ENCODE data around the gene MEGF11. TPM values are rescaled to one million over a fixed set of nuclear protein-coding genes. Genes with fewer than 3 reads are reported as not detected.

MEGF11 gene
- total RNA-seq, 1 donor from 2014 or later = 0.06 TPM

DNA sequence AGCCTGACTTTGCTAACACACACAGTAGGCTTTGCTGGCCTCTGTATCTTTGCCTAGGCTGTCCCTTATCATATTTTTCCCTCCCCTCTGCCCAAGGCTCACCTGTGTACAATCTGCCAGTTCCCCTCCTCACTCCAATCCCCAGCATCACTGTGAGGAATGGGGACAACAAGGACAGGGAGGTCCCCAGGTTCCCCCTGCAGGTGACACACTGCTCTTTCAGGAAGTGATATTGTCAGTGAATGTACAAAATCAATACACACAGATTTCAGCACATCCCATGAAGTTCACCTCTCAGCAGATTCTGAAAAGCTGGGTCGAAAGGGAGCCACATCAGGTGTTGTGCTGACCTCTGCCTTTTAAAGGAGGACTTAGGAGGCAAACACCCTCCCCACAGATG is 206.8 kb downstream of the MEGF11 start:
- Histone ChIP-seq H2AFZ (replicated peaks) (peak overlapping the region; percentile 17), H3K36me3 (no peaks in the 10 kb centered on the region), H3K4me1 (peaks cover 29% of the 10 kb centered on the region), H3K4me3 (no peak overlapping the region), H3K27me3 (no peaks in the 10 kb centered on the region), H3K9me3 (ENCODE audit: low read depth) (no peaks in the 10 kb centered on the region), H3K27ac (no peak overlapping the region), H3F3A (ENCODE audit: low read depth) (peaks cover 3% of the 10 kb centered on the region), H3K4me2 (peak overlapping the region; percentile 20), H3K79me2 (ENCODE audit: low read depth) (no peaks in the 10 kb centered on the region), H3K9ac (no peak overlapping the region), H4K20me1 (ENCODE audit: low read depth) (no peaks in the 10 kb centered on the region)
- DNase-seq (ENCODE audit: low spot score) = no peak
- no peak for TF ChIP-seq EZH2 (IDR thresholded peaks at IDR 0.05)
- TF ChIP-seq, protein P1, sequence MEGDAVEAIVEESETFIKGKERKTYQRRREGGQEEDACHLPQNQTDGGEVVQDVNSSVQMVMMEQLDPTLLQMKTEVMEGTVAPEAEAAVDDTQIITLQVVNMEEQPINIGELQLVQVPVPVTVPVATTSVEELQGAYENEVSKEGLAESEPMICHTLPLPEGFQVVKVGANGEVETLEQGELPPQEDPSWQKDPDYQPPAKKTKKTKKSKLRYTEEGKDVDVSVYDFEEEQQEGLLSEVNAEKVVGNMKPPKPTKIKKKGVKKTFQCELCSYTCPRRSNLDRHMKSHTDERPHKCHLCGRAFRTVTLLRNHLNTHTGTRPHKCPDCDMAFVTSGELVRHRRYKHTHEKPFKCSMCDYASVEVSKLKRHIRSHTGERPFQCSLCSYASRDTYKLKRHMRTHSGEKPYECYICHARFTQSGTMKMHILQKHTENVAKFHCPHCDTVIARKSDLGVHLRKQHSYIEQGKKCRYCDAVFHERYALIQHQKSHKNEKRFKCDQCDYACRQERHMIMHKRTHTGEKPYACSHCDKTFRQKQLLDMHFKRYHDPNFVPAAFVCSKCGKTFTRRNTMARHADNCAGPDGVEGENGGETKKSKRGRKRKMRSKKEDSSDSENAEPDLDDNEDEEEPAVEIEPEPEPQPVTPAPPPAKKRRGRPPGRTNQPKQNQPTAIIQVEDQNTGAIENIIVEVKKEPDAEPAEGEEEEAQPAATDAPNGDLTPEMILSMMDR (IDR thresholded peaks at IDR 0.05) = peak; percentile 39
- Mint-ChIP-seq H3K36me3 (no peaks in the 10 kb centered on the region), H3K4me1 (peaks cover 23% of the 10 kb centered on the region), H3K27me3 (ENCODE audit: insufficient read depth, low read depth) (peaks cover 11% of the 10 kb centered on the region), H3K27ac (peak overlapping the region; percentile 76), H3K9me3 (no peaks in the 10 kb centered on the region), H3K4me3 (no peak overlapping the region)

DNA sequence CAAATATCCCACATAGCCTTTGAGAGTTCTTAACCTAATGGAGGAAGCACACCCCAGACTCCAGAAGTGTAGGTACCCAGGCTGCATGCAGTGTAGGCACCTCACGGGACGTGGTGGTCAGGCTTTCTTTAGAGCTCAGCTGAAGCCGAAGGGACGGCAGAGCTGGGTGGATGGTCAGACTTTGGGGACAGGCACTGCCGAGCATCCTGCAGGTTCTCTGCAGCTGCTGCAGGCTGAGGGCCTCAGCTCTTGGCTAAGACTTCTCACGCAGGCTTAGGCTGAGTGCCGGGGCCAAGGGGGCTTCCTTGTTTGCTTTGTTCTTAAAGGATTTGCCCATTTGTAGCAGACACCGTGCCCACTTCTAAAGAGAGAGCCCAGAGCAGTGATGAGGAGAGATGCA is 207.2 kb downstream of the MEGF11 start:
- H3K27ac ChIP-seq = no peak overlapping the region
- Mint-ChIP-seq H3K4me1 (peaks cover 26% of the 10 kb centered on the region), H3K4me3 (no peak overlapping the region), H3K36me3 (no peaks in the 10 kb centered on the region), H3K27me3 (ENCODE audit: insufficient read depth, low read depth) (peaks cover 11% of the 10 kb centered on the region), H3K27ac (no peak overlapping the region), H3K9me3 (no peaks in the 10 kb centered on the region)
- no peaks in the 10 kb centered on the region for H3K9me3 ChIP-seq (ENCODE audit: low read depth)
- H3K9ac ChIP-seq = no peak overlapping the region
- no peaks in the 10 kb centered on the region for H3K36me3 ChIP-seq
- no peaks in the 10 kb centered on the region for H4K20me1 ChIP-seq (ENCODE audit: low read depth)
- H3K4me1 ChIP-seq = peaks cover 29% of the 10 kb centered on the region
- no peak for TF ChIP-seq EZH2 (IDR thresholded peaks at IDR 0.05)
- TF ChIP-seq, protein P1 (IDR thresholded peaks at IDR 0.05) = no peak
- TF ChIP-seq EZH2phosphoT487 (IDR thresholded peaks at IDR 0.05) = no peak
- H3K79me2 ChIP-seq (ENCODE audit: low read depth) = no peaks in the 10 kb centered on the region
- no peaks in the 10 kb centered on the region for H3K27me3 ChIP-seq
- H3F3A ChIP-seq (ENCODE audit: low read depth) = peaks cover 3% of the 10 kb centered on the region
- no peak for DNase-seq (ENCODE audit: low spot score)
- H2AFZ ChIP-seq (replicated peaks) = no peak overlapping the region
- no peak overlapping the region for H3K4me2 ChIP-seq
- no peak overlapping the region for H3K4me3 ChIP-seq

DNA sequence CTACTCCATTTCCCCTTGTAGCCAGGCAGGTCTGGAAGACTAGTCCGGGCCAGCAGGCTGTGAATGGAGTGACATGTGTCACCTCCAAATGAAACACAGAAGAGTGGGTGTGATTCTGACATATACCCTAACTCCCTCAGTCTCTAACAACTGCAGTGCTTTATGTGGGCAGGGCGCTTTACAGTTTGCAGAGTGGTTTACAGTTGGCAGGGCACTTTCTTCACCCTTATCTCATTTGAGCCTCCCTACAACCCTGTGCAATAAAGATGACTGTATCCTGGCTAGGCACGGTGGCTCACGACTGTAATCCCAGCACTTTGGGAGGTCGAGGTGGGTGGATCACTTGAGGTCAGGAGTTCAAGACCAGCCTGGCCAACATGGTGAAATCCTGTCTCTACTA is 208.0 kb downstream of the MEGF11 start:
- H3K27me3 Mint-ChIP-seq (ENCODE audit: insufficient read depth, low read depth) = peaks cover 11% of the 10 kb centered on the region
- TF ChIP-seq EZH2 (IDR thresholded peaks at IDR 0.05) (no peak), EZH2phosphoT487 (IDR thresholded peaks at IDR 0.05) (no peak)
- TF ChIP-seq, protein P1 (IDR thresholded peaks at IDR 0.05) = no peak
- no peak for DNase-seq (ENCODE audit: low spot score)

More for the DNA sequence above, 208.0 kb downstream of the MEGF11 start:
- peaks cover 26% of the 10 kb centered on the region for H3K4me1 Mint-ChIP-seq
- Histone ChIP-seq H3K36me3 (no peaks in the 10 kb centered on the region), H2AFZ (replicated peaks) (no peak overlapping the region), H3K79me2 (ENCODE audit: low read depth) (no peaks in the 10 kb centered on the region), H3K27ac (no peak overlapping the region), H3K9me3 (ENCODE audit: low read depth) (no peaks in the 10 kb centered on the region), H3K4me2 (no peak overlapping the region), H3K4me1 (peaks cover 29% of the 10 kb centered on the region), H4K20me1 (ENCODE audit: low read depth) (no peaks in the 10 kb centered on the region), H3K9ac (no peak overlapping the region), H3F3A (ENCODE audit: low read depth) (peaks cover 3% of the 10 kb centered on the region), H3K27me3 (no peaks in the 10 kb centered on the region), H3K4me3 (no peak overlapping the region)
- H3K27ac Mint-ChIP-seq = no peak overlapping the region
- H3K36me3 Mint-ChIP-seq = no peaks in the 10 kb centered on the region
- no peaks in the 10 kb centered on the region for H3K9me3 Mint-ChIP-seq
- H3K4me3 Mint-ChIP-seq = no peak overlapping the region

All from neural progenitor cell (in vitro differentiated cells).